Left kidney (tissue), 2 donors: ENCODE results near the gene VWA7. TPM values are rescaled to one million over a fixed set of nuclear protein-coding genes. Genes with fewer than 3 reads are reported as not detected.
A peak's percentile ranks its signal among the peaks of the same experiment; 100 is the strongest.

Experiments
- DNase-seq: peaks from one replicate; pipeline ENCODE4 v3.0.0-alpha.2; 2013
- polyA plus RNA-seq: library from polyadenylated mRNA; unstranded; fragments of 120-200 nt; gene quantifications from one replicate; pipeline ENCODE4 v1.2.1, GENCODE V29; 2013; ENCODE audit not compliant: insufficient read length

VWA7 gene
- polyA plus RNA-seq, 1 donor: 8.5 TPM

DNA sequence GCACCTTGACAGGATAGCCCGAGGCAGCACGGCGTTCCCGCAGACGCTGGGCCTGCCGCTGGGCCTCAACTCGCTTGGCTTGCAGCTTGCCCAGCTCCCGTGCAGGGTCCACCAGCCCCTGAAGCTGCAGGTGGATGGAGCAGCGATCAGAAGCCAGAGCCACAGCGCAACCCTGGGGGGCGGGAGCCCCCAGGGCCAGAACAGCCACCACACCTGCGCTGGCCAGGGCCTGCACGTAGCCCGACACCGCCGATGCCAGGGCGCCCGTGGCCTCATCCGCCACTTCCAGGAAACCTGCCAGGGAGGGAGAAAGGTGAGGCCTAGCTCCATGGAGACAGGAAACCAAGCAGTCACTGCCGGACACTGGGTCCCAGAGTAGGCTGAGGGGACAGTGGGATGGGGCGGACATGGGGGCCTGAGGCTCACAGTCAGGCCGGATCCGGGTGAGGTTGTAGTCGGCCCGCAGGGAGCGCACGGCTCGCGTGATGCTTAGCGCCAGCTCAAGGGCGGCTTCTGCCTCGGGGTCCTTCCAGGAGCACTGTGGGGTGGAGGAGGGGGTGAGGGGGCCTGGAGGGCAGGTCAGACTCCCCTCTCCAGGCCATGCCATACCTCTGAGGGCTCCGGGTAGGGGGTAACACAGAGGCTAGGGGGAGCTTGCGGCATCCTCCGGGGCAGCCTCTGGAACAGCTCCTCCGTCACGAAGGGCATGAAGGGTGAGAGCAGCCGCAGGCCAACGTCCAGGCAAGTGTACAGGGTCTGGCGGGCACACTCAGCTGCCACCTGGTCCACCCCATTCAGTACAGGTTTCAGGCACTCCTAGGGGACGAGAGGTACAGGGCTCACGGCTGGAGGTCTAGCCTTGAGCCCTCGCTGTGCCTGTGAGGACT, 2.1 kb upstream of the VWA7 start:
- DNase-seq: no peak

DNA sequence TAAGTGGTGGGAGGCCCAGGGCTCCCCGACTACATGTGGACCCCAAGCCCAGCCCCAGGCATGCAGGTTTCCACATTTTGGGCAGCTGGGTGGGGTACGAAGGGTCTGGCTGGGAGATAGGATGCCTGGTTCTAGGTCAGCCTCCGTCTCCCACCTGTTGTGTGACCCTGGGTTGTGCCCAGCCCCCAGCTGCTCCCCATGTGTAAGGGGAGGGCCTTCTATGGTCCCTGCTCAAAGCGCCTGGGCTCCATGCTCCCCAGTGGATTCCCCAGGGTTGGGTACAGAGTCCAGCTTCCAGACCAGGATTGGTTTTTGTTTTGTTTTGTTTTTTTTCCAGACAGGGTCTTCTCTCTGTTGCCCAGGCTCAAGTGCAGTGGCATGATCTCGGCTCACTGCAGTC, 1.1 kb upstream of the VWA7 start:
- DNase-seq: no peak

DNA sequence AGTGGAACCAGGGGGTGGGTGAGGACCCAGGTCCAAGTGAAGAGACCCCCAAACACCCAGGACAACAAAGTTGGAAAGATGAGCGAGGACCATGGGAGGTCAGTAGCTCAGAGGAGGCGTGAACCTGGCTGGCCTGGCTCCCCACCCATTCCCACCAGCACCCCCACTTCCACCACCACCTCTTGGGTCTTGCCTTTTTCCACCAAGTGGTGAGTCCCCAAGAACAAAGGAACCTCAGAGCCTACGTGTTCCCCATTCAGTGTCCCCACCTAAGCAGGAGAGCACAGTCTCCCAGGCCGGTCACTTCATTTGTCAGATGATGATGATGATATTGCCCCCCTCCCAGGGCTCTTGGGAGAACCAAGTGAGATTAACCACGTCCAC, 531 bp upstream of the VWA7 start:
- DNase-seq: no peak

DNA sequence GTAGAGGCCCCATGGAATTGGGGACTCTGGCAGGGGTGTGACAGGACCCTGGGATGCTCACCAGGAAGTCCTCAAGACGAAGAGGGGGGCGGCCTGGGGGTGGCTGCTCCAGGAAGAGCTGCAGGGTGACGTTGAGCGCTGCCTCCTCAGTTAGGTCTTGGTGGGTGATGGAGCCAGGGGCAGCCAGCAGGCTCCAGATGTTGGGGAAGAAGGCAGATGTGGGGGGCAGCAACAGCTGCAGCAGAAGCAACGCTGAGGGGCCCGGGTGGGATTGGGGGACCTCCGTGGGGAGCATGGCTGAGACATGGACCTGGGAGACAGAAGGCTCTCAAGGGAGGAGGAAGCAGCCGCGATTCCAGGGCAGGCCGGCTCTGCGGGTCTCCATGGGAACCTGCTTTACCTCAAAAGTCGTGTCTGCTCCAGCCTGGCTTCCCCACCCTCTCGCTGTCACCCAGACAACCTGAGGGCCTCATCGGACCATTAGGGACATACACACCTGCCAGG, 591 bp downstream of the VWA7 start:
- no peak for DNase-seq

DNA sequence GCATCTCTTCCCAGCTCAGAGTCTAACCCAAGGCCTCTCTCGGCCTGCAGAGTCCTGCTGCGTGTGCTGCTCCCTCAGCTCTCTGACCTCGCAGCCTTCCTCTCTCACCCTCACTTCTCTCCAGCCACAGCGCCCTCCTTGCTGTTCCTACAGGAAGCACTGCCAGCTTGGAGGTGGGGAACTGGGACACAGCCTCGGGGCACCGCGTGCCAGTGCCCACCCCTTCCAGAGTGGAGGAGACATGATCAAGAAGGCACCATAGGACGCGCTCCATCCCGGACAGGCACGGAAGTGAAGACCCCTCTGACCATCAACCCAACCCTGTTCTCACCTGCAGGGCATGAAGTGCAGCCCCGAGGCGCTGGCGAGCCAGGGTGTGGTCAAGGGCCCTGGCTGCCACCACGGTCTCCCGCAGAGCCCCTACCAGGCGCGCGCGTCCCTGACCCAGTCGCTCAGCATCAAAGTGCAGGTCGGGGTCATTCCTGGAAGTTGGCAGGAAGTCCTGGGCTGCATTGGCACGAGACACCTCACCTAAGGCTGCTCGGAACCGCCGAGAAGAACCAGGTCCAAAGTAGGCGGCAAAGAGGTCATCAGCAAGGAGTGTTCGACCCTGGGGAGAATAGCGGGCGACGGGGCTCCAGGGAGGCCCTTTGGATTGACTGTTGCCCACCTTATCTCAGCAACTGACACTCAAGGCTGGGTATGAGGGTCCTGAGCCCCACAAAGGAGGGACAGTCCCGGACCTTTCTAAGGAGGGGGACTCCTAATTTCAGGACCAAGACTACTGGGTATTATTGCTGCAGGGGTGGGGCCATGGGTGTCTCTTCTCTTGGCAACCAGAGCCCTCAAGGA, 1.3 kb downstream of the VWA7 start:
- no peak for DNase-seq

DNA sequence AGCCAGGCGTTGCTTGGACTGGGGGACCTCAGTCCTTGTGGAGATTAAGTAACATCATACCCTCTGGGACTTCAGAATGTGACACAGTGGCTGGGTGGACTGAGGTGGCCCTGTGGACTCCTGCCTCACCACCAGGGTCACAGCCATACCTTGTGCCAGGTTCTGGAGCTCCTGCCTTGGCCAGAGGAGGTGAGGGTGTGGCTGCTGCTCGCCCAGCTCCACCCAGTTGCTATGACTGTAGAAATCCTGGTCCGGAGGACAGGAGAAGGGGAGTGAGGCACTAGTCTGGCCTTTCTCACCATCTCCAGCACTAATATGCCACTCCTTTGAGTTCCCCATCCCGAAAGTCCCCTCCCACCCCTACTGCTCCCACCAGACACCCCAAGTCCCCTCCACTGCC, 1.9 kb downstream of the VWA7 start:
- no peak for DNase-seq

DNA sequence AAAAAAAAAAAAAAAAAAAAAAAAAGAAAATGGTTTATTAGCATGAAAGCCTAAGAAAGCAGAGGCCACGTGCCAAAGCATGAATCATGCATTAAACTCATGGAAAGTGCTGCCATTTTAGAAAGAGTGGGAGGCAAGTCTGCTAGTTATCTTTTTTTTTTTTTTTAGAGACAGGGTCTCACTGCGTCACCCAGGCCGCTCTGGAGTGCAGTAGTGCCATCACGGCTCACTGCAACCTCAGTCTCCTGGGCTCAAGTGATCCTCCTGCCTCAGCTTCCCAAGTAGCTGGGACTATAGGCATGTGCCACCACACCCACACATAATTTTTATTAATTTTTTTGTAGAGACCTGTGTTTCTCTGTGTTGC, 5.2 kb downstream of the VWA7 start:
- DNase-seq: no peak

DNA sequence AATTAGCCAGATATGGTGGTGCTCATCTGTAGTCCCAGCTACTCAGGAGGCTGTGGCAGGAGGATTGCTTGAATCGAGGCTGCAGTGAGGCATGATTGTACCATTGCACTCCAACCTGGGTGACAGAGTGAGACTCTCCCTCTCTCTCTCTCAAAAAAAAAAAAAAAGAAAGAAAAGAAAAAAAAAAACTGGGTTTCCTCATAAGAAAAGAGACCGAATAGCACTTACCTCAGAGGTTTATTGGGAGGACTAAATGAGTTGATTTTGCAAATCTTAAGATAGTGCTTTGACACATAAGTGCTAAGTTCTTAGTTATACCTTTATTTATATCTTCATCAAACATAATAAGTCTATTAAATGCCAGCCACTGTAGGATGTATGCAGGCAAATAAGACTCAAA, 6.3 kb downstream of the VWA7 start:
- no peak for DNase-seq

DNA sequence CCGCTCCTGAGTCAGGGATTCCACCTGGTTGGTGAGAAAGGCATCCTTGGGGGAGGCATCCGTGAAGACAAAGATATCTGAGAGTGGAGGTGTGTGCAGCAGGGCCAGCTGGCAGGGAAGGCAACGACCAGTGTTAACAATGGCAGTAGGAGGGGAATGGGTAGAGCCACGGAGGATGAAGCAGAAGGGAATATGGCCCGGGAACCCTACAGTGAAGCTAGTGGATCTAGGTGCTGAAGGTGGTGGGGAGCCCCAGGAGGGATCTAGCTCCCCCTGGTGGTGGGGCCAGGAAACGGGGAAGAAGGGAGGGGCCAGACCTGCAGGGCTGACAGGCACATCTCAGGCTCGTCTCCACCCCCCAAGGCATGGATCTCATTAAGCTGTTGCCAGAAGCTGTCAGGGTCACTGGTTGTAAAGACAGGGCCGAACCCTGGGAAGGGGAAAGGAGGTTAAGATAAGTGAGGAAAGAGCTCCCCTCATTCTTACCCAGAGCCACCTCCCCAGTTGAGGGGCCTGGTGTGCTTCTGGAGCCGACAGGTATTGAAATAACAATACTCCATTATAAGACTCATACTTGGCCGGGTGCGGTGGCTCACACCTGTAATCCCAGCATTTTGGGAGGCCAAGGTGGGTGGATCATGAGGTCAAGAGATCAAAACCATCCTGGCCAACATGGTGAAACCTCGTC, 7.3 kb downstream of the VWA7 start:
- DNase-seq: no peak

DNA sequence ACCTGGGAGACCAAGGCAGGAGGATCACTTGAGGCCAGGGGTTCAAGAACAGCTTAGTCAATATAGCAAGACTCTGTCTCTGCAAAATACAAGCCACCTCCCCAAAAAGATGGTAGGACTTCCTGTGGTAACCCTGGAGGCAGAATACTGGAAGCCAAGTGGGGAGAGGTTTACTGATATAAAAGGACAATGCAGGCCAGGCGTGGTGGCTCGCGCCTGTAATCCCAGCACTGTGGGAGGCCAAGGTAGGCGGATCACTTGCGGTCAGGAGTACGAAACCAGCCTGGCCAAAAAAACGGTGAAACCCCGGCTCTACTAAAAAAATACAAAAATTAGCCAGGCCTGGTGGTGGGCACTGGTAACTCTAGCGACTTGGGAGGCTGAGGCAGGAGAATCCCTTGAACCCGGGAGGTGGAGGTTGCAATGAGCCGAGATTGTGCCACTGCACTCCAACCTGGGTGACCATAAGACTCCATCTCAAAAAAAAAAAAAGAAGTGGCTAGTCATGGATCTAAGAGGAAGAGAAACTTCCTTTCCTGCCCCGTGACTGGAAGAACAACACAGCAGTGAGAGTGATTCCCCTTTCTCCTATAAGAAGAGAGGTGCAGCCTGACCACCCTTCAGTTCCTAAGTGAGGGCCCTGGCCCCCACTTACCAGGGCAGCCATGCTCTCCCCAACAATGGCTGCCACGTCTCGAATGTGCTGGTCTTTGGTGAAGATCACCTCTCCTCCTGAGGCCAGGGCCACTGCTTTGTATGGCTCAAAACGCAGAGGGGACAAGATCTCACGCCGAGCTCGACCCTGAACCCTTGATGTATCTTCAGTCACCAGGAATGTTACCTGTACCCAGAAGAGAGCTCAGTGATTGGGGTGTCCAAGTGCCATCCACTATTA, 8.5 kb downstream of the VWA7 start:
- DNase-seq: no peak

DNA sequence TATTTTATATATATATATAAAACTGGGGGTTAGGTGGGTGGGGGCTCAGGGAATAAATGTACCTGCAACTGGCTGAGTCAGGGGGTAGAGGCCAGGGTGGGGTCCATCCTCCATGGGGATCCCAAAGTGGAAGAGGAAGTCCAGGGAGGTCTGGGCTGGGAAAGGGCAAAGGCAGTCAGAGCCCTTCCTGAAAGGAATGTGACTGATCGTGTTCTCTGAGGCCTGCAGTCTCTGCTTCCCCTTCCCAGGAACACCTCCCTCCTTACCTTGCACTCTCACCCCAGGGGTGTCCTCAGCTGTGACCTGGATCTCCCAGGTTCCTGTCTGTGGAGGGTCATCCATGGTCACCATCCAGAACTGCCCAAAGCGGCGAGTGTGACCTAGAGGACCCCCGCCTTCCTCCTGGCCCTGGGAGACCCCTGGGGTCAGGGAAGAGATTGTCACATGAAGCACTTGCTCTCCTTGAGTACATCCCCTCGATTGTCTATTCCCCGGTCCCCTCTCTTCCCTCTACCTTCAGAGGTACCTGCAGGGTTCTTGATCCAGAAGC, 10.0 kb downstream of the VWA7 start:
- no peak for DNase-seq

DNA sequence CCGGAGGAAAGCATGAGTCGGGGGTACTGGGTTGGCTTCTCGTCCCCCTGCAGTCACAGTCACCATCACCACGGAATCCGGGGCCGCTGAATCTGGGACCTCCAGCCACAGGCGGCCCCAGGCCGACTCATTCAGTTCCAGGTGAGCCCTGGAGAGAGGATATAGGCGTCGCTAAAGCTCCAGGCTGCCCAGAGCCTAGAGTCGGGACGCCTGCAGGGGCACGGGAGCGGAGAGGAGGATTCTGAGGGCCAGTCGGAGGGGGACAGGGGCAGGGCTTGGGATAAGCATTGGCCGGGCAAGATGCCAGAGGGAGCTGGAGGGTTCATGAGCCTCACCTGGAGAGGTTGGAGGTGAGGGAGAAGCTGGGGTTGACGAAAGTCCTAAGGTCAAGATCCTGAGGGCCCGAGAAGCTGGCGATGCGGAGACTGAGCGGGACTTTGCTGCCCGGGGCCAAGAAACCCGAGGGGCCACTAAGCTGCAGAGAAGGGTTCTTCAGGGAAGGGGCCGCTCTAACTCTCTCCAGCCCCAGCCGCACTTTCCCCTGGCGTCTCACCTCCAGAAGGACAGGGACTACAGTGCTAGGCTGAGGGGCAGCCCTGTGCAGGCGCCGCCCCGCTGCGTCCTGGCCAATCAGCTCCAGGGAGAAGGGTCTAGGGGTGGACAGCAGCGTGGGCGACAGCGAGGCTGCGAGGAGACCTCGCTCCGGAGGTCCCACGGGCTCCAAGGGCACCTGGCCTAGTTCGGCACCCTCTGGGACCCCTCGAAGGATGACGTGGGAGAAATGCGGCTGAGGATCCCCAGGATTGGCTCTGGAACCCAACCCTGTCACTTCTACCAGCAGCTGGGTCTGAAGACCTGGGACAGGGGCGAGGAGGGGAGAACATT, 11.0 kb downstream of the VWA7 start:
- DNase-seq: peak; percentile 34

DNA sequence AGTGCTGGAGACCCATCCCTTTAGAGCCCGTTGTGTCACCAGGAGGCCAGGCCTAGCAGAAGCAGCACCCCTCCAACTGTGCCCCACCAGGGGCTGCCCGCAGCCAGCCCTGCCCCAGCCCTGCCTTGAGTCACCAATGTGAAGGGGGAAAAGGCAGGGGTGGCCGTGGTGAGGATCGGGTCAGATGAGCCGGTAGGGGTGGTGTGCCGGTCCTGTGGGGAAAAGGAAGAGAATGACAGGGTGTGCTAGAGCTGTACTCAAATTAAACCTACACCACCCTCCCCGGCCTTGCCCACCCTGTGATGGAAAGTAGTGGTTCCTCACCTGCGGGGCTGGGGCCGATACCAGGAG, 11.6 kb downstream of the VWA7 start:
- no peak for DNase-seq

DNA sequence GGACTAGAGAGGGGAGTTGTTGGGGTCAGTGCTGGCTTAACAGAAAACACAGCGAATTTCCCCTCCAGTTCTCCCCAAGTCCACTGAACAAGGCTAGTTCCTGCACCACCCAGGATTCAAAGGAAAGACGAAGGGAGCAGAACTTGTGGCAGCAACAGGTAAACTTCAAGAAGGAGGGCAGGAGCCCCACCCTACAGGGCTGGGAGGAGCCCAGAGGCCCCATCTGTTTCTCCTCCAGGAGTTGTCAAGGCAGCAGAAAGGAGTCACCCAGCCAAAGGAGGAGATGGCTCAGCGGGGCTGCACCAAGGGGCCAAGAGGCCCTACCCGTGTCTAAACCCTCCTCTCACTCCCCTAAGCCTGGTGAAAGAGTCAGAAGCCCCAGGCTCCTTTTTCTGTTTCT, 12.9 kb downstream of the VWA7 start:
- DNase-seq: no peak

DNA sequence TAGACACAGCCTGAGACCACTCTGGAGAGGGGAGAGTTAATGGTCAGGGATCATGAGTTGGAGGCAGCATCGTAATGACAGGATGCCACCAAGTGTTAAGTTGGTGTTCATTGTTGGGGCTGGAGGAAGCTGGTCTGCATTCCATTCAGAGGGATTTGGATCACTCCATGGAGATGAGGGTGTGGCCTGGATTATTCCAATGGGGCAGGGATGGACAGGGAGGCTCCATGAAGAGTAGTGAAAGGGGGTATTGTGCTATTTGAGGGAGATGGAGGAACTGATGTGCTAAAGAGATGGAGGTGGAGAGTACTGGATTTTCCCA, 13.5 kb downstream of the VWA7 start:
- DNase-seq: peak; percentile 40

DNA sequence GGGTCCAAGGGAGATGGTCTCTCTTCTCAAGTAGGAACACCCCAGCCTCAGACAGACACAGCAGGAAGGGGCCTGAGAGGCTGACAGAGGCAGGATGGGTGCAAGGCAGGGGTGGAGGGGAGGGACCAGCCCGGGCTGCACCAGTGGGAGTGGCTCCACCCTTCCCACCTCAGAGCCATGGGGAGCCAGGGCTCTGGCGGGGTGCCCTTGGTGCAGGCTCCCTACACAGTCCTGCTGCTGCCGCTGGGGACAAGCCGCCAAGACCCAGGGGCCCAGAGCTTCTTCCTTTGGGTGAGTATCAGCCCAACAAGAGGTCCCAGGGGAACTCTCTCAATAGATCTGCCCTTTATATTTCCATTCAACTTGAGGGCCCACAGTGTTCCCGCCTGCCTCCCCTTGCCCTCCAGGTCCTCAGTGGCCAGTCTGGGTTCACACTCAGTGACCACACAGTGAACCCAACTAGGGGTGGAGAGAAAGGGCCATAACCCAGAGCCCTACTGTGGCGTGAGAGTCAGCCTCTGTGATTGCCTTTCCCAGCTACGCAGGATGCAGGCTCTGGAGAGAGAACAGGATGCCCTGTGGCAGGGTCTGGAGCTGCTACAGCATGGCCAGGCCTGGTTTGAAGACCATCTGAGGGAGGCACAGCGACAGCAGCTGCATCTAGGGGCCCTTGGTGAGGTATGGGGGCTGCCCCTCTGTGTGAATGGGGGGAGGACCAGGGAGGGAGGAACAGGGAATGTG, 14.1 kb downstream of the VWA7 start:
- no peak for DNase-seq

DNA sequence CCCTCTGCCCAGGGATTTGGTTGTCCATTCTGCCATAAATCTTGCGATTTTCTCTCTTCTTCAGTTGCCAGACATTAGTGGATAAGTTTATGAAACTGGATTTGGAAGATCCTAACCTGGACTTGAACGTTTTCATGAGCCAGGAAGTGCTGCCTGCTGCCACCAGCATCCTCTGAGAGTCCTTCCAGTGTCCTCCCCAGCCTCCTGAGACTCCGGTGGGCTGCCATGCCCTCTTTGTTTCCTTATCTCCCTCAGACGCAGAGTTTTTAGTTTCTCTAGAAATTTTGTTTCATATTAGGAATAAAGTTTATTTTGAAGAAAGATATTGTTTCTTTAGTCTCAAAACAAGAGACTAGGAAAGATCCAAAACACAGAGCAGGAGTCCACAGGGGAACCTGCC, 14.8 kb downstream of the VWA7 start, which contains the start of gene SAPCD1:
Gene SAPCD1 (plus strand): TSS at position 301 of the 400 bp plus-strand sequence. CDS start 399 bp downstream, outside the sequence.
- no peak for DNase-seq

DNA sequence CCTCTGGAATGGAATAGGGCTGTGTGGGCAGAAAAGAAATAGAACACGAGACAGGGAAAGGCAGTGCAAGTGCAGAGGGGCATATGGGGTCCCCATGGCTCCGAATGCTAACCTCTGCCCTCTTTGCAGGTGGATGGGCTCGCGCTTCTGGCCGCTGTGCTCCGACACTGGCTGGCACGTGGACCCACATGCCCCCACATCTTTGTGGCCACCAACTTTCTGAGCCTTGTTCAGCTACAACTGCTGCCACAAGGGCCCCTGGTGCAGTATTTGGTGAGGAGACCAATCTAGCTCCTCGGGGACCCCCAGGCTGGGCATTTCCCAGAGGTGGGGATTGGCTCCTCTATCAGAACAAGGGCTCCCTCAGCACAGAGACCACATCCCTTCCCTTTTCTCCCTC, 15.8 kb downstream of the VWA7 start:
- DNase-seq: no peak

DNA sequence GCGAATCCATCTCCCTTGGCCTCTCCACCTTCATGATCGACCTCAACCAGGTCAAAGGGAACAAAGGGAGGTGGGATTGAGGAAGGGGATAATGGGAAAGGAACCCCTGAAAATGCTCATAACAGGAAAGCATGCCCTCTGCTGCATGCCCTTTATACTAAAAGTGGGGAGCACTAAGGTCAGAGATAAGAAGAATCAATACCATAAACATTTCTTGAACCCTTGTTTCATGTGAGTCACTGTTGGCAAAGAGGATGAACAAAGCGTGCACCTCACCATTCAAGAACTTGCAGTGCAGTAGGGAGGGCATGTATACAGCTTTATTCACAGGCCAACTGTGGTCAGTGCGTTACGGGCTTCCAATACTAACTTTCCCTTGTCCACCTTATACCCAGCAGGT, 16.3 kb downstream of the VWA7 start:
- no peak for DNase-seq

DNA sequence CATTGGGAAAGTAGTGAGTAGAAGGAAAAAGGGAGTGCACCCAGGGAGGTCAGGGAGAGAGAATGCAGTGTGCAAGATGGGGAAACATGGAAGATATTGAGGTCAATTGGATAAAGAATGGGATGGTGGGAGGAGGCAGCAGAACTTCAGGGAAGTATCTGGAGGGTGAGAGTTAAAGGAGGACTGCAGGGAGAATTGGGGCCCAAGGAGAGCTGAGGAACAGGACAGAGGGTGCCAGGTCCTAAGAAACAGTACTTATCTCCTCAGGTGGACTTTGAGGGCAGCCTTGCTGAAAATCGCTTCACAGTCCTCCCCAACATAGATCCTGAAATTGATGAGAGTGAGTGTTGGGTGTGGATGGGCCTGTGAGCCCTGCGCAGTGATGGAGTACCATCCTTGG, 18.8 kb downstream of the VWA7 start:
- DNase-seq: no peak
